GM18517 (cell line): ENCODE data around the gene B4GALNT2.
A peak's percentile ranks its signal among the peaks of the same experiment; 100 is the strongest.
"Not testable (repeated sequence)": the region's sequence is repeated elsewhere in the genome, so short reads cannot be mapped to it uniquely, and the experiment has no call there.

Experiments used
- ATAC-seq: cut with Tn5 transposase; IDR thresholded peaks from one replicate; pipeline ENCODE4 v1.9.1; 2021; ENCODE audit warnings: mild to moderate bottlenecking, moderate library complexity; ENCODE audit not compliant: unreplicated experiment

B4GALNT2 gene

GRCh38 chr17:49180303-49180702 is 47.7 kb downstream of the B4GALNT2 start:
- no peak for ATAC-seq

- no peak for ATAC-seq
Measured at GRCh38 chr17:49180998-49181635, 48.5 kb downstream of the B4GALNT2 start.

GRCh38 chr17:49183341-49183740 is 50.8 kb downstream of the B4GALNT2 start:
- no peak for ATAC-seq

GRCh38 chr17:49183801-49184200 is 51.2 kb downstream of the B4GALNT2 start:
- no peak for ATAC-seq

- not testable (repeated sequence) for ATAC-seq
Measured at GRCh38 chr17:49184522-49184921, 52.0 kb downstream of the B4GALNT2 start.

GRCh38 chr17:49185381-49185780 is 52.8 kb downstream of the B4GALNT2 start:
- ATAC-seq = not testable (repeated sequence)

- no peak for ATAC-seq
Measured at GRCh38 chr17:49187301-49187700, 54.7 kb downstream of the B4GALNT2 start.

- ATAC-seq = no peak
Measured at GRCh38 chr17:49190932-49191331, 58.4 kb downstream of the B4GALNT2 start.

- peak; percentile 2 for ATAC-seq
Measured at GRCh38 chr17:49191409-49191916, 58.9 kb downstream of the B4GALNT2 start.

- ATAC-seq = peak; percentile 55
Measured at GRCh38 chr17:49191917-49192741, 59.6 kb downstream of the B4GALNT2 start.

GRCh38 chr17:49193513-49194296 is 61.1 kb downstream of the B4GALNT2 start:
- ATAC-seq = no peak

GRCh38 chr17:49194297-49194607 is 61.7 kb downstream of the B4GALNT2 start:
- ATAC-seq = no peak

- ATAC-seq = no peak
Measured at GRCh38 chr17:49195751-49196150, 63.2 kb downstream of the B4GALNT2 start.

- no peak for ATAC-seq
Measured at GRCh38 chr17:49196520-49196919, 64.0 kb downstream of the B4GALNT2 start.

GRCh38 chr17:49197346-49197998 is 64.9 kb downstream of the B4GALNT2 start:
- no peak for ATAC-seq

- no peak for ATAC-seq
Measured at GRCh38 chr17:49198211-49198610, 65.6 kb downstream of the B4GALNT2 start.

- no peak for ATAC-seq
Measured at GRCh38 chr17:49200423-49201083, 68.0 kb downstream of the B4GALNT2 start.

GRCh38 chr17:49201481-49201927 is 68.9 kb downstream of the B4GALNT2 start:
- no peak for ATAC-seq

- no peak for ATAC-seq
Measured at GRCh38 chr17:49203796-49204195, 71.2 kb downstream of the B4GALNT2 start.

GRCh38 chr17:49204516-49204915 is 71.9 kb downstream of the B4GALNT2 start:
- ATAC-seq = no peak
